HL-60 (cell line): ENCODE measurements around the gene VIPR2.

Experiments
- CTCF ChIP-seq: IDR thresholded peaks from one replicate; pipeline ENCODE4 v1.5.1; 2011; ENCODE audit warnings: low read length, control low read depth, inconsistent platforms; ENCODE audit not compliant: insufficient read depth
- POLR2AphosphoS5 ChIP-seq: IDR thresholded peaks from 2 replicates; pipeline ENCODE4 v1.6.1; 2012; ENCODE audit warnings: low read depth
- REST ChIP-seq: IDR thresholded peaks from 2 replicates; pipeline ENCODE4 v1.6.1; 2012; ENCODE audit warnings: low read depth; ENCODE audit not compliant: insufficient replicate concordance

GRCh38 chr7:159153511-159153910, 8.8 kb upstream of the VIPR2 start:
- no peak for TF ChIP-seq CTCF
- no peak for TF ChIP-seq POLR2AphosphoS5
- TF ChIP-seq REST: no peak
